Measurements from ENCODE around the gene CPNE5.

Gene CPNE5

GRCh38 chr6:36697481-36697903 lies 141.8 kb downstream of the CPNE5 start, which contains the start of gene RAB44:
RAB44 (plus strand) TSS chr6:36697826; CDS start chr6:36704236, 6,410 bp downstream.
- DNase-seq: no peak

- no peak for DNase-seq
Observed at GRCh38 chr6:36695414-36695813, 143.8 kb downstream of the CPNE5 start.

- DNase-seq: no peak
Observed at GRCh38 chr6:36694616-36695015, 144.6 kb downstream of the CPNE5 start.

DNA sequence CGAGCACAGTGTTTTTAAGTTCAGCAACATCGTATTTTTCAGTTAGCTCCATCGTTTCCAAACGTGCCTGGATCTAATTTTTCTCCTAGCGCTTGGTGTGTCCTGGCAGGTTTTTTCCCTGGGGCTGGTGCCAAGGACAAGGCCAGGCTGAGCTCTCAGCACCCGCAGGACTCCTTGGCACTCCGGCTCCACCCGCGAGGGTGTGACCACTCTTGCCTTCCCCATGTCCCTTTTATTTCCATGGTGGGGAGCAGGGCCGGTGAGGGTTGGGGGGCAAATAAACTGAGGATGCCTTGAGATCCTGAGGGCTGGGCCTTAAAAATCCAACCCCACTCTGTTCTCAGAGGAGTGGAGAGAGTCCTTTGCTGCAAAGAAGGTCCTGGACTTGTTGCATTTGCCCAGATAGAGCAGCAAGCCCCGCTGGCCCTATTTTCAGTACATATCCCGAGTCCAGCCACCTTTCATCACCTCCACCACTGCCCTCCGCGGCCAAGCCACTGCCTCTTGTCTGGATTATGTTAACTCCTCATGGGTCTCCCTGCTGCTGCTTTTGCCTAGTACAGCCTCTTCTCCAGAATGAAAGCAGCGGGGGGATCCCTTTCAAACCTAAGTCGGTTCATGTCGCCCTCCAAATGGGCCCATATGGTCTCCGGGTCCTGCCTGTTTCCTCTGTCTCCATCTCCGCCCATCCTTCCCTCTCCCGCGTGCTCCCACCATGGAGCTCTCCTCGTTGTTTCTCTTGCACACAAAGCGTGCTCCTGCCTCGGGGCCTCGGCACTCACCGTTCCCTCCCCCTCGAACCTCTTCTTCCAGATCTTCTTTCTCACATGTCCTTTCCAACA lies 146.2 kb downstream of the CPNE5 start:
- DNase-seq: no peak

DNA sequence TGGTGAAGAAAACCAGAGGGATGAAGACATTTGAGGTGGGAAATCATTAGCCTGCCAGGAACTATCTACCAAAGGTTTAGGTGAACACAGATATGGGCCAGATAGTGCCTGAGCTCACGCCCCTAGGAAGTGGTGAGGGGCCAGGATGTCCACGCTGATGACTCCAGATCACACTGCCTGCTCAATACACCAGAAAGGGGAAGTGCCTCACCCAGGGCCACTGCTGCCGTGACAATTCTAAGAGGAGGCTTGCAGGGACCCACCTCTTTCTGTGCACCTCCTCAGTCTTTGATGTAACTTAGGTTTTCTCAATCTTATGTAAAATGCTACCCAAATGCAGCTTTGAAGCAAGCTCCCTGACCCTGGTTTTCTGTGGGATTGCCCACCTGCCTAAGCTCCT lies 147.0 kb downstream of the CPNE5 start:
- DNase-seq: no peak

GRCh38 chr6:36691612-36692011 lies 147.6 kb downstream of the CPNE5 start:
- DNase-seq: no peak

- DNase-seq: no peak
Observed at GRCh38 chr6:36691011-36691410, 148.2 kb downstream of the CPNE5 start.

Data from T1000 (cell line).